ENCODE measurements around the gene PDCD6IP.

Gene PDCD6IP

GRCh38 chr3:33895658-33896057 is 97.2 kb downstream of the PDCD6IP start:
- no peak for DNase-seq

- DNase-seq: no peak
Measured at GRCh38 chr3:33897306-33897705, 98.9 kb downstream of the PDCD6IP start.

GRCh38 chr3:33898901-33899300 is 100.5 kb downstream of the PDCD6IP start:
- no peak for DNase-seq

- DNase-seq: no peak
Measured at GRCh38 chr3:33900440-33900808, 102.0 kb downstream of the PDCD6IP start.

- DNase-seq: no peak
Measured at GRCh38 chr3:33900809-33901505, 102.5 kb downstream of the PDCD6IP start.

GRCh38 chr3:33901862-33902563 is 103.6 kb downstream of the PDCD6IP start:
- no peak for DNase-seq

- no peak for DNase-seq
Measured at GRCh38 chr3:33904730-33905129, 106.3 kb downstream of the PDCD6IP start.

GRCh38 chr3:33908250-33908851 is 109.9 kb downstream of the PDCD6IP start:
- DNase-seq: no peak

- no peak for DNase-seq
Measured at GRCh38 chr3:33909547-33909946, 111.1 kb downstream of the PDCD6IP start.

GRCh38 chr3:33910031-33910430 is 111.6 kb downstream of the PDCD6IP start:
- DNase-seq: no peak

- DNase-seq: no peak
Measured at GRCh38 chr3:33911525-33912322, 113.3 kb downstream of the PDCD6IP start.

- DNase-seq: no peak
Measured at GRCh38 chr3:33914212-33914611, 115.8 kb downstream of the PDCD6IP start.

- no peak for DNase-seq
Measured at GRCh38 chr3:33914731-33915379, 116.4 kb downstream of the PDCD6IP start.

GRCh38 chr3:33915796-33916546 is 117.5 kb downstream of the PDCD6IP start:
- DNase-seq: peak; percentile 4

- DNase-seq: no peak
Measured at GRCh38 chr3:33918126-33918756, 119.8 kb downstream of the PDCD6IP start.

Measured in CD4-positive, alpha-beta T cell treated with Interleukin-21 for 1 hour (primary cell).